PFSK-1 (cell line): ENCODE data around the gene RAB8A.

Experiments
- FOXP2 ChIP-seq: optimal IDR thresholded peaks from 2 replicates; pipeline ENCODE3; 2011; ENCODE audit warnings: borderline replicate concordance, control low read depth, inconsistent platforms; ENCODE audit not compliant: insufficient read depth; ENCODE audit errors: extremely low read length, extremely low read depth
- POLR2AphosphoS5 ChIP-seq: IDR thresholded peaks from 2 replicates; pipeline ENCODE4 v1.6.1; 2012; ENCODE audit warnings: low read depth, mild to moderate bottlenecking, control low read depth, low read length, moderate library complexity
- REST ChIP-seq, 2 experiments: IDR thresholded peaks; 2 replicates each; pipeline versions ENCODE4 v1.6.1 to v1.8.0; 2011 to 2012; ENCODE audit warnings: low read depth in 2 of 2, low read length in 2 of 2, control low read depth in 1 of 2, inconsistent platforms in 1 of 2, mild to moderate bottlenecking in 1 of 2, moderate library complexity in 1 of 2; ENCODE audit not compliant: insufficient read depth in 1 of 2
- SIN3A ChIP-seq: IDR thresholded peaks from 2 replicates; pipeline ENCODE4 v1.6.1; 2012; ENCODE audit warnings: mild to moderate bottlenecking, low read length, moderate library complexity, borderline replicate concordance; ENCODE audit not compliant: insufficient read depth
- TAF1 ChIP-seq: IDR thresholded peaks from 2 replicates; pipeline ENCODE4 v1.6.1; 2012; ENCODE audit warnings: low read length, control low read depth, borderline replicate concordance; ENCODE audit not compliant: insufficient read depth

Gene RAB8A

GRCh38 chr19:16121141-16121540, 9.5 kb downstream of the RAB8A start:
- no peak for TF ChIP-seq TAF1
- TF ChIP-seq REST (IDR thresholded peaks at IDR 0.05; ENCODE audit: insufficient read depth in 1 of 2, low read depth in 2 of 2, low read length in 2 of 2) = no peak

DNA sequence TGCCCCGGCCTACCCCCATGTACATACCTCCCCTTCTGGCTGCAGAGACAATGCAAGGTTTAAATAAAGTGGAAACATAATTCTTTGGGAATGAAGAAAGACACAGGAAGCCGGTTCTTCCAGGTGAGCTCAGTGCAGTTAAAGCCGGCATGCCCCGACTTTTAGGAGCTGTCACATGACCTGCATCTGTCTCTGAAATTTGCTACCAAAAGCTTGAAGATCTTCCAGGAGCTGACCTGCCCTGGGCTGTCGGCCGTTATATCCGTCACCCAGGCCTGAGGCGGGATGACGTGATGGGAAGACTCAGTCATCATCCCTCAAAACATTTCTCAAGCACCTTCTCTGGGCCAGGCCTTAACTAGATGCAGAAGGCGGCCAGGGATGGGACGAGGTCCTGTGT, 10.3 kb downstream of the RAB8A start:
- TF ChIP-seq SIN3A (no peak), REST (IDR thresholded peaks at IDR 0.05; ENCODE audit: insufficient read depth in 1 of 2, low read depth in 2 of 2, low read length in 2 of 2) (no peak), POLR2AphosphoS5 (no peak), TAF1 (no peak), FOXP2 (no peak)

DNA sequence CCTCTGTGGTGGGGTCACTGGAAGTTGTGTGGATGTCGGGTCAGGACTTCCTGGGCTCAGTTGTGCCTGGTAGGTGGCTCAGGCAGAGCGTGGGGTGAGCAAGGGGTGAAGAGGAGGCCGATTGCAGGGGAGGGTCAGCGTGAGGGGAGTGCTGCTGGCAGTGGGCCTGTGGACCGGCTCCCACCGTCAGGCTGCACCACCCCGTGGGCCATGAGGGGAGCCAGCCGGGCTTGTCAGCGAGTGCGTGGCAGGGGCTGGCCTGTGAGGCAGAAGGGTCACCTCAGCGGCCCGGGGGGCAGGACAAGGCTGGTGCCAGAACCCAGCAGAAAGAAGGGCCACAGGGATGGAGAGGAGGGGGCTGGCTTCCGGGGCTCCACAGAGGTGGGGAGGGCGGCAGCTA, 13.3 kb downstream of the RAB8A start:
- TF ChIP-seq POLR2AphosphoS5 (no peak), FOXP2 (no peak)

- TF ChIP-seq POLR2AphosphoS5 = no peak
- TF ChIP-seq SIN3A = no peak
- TF ChIP-seq TAF1 = no peak
- TF ChIP-seq REST (IDR thresholded peaks at IDR 0.05; ENCODE audit: insufficient read depth in 1 of 2, low read depth in 2 of 2, low read length in 2 of 2) = no peak
- no peak for TF ChIP-seq FOXP2
Measured at GRCh38 chr19:16125737-16126495, 14.2 kb downstream of the RAB8A start.

GRCh38 chr19:16127080-16127479, 15.4 kb downstream of the RAB8A start:
- TF ChIP-seq TAF1 = no peak
- TF ChIP-seq FOXP2 = no peak
- no peak for TF ChIP-seq POLR2AphosphoS5
- no peak for TF ChIP-seq SIN3A
- TF ChIP-seq REST (IDR thresholded peaks at IDR 0.05; ENCODE audit: insufficient read depth in 1 of 2, low read depth in 2 of 2, low read length in 2 of 2) = no peak
